Natural killer cell (primary cell): ENCODE results near the gene FASTK. TPM values are rescaled to one million over a fixed set of nuclear protein-coding genes. Genes with fewer than 3 reads are reported as not detected.
A peak's percentile ranks its signal among the peaks of the same experiment; 100 is the strongest.

Experiments used
- ATAC-seq, 3 donors: fragments of 150-1000 bp in 2 of 3; fragments of 200-7000 bp in 1 of 3; cut with Tn5 transposase; 1 replicate in 1 of 3; 2 replicates in 2 of 3; pipeline ENCODE4 v1.10.0; 2021; ENCODE audit warnings: mild to moderate bottlenecking in 2 of 3, moderate library complexity in 2 of 3
- DNase-seq, 2 donors: peaks; one replicate each; pipeline versions ENCODE4 v3.0.0 to v3.0.0-alpha.2; 2013 to 2021; ENCODE audit warnings: mixed read lengths in 1 of 2
- H3K27ac ChIP-seq: one replicate; pipeline ENCODE4 v1.5.1; 2013; ENCODE audit warnings: mild to moderate bottlenecking, low read length
- H3K27me3 ChIP-seq: one replicate; pipeline ENCODE4 v1.6.1; 2013; ENCODE audit warnings: low read length; ENCODE audit not compliant: control insufficient read depth, insufficient read depth
- H3K36me3 ChIP-seq: one replicate; pipeline ENCODE4 v1.6.1; 2013; ENCODE audit warnings: low read length; ENCODE audit not compliant: control insufficient read depth, insufficient read depth
- H3K4me1 ChIP-seq: one replicate; pipeline ENCODE4 v1.6.1; 2013; ENCODE audit warnings: low read length; ENCODE audit not compliant: control insufficient read depth, insufficient read depth
- H3K4me3 ChIP-seq: one replicate; pipeline ENCODE4 v1.5.1; 2013; ENCODE audit warnings: low read length
- H3K9me3 ChIP-seq: one replicate; pipeline ENCODE4 v1.6.1; 2013; ENCODE audit warnings: low read length; ENCODE audit not compliant: control insufficient read depth, insufficient read depth
- H3K27ac Mint-ChIP-seq, 2 donors: one replicate each; pipeline ENCODE4 v1.8.0; 2022; ENCODE audit warnings: mild to moderate bottlenecking in 2 of 2, mixed read lengths in 2 of 2, moderate library complexity in 1 of 2
- H3K27me3 Mint-ChIP-seq, 2 donors: one replicate each; pipeline ENCODE4 v1.8.0; 2022; ENCODE audit warnings: low read depth in 2 of 2, mixed read lengths in 2 of 2
- H3K36me3 Mint-ChIP-seq: one replicate; pipeline ENCODE4 v1.8.0; 2022; ENCODE audit warnings: mixed read lengths
- H3K4me1 Mint-ChIP-seq, 2 donors: one replicate each; pipeline ENCODE4 v1.8.0; 2022; ENCODE audit warnings: mixed read lengths in 2 of 2
- H3K4me3 Mint-ChIP-seq: one replicate; pipeline ENCODE4 v1.8.0; 2022; ENCODE audit warnings: mild to moderate bottlenecking, moderate library complexity, mixed read lengths
- H3K9me3 Mint-ChIP-seq, 2 donors: one replicate each; pipeline ENCODE4 v1.8.0; 2022; ENCODE audit warnings: mixed read lengths in 2 of 2
- WGBS: methylation state at CpG from one replicate; pipeline ENCODE4 v1.1.7; 2013; ENCODE audit warnings: missing lambda C conversion rate; ENCODE audit not compliant: insufficient coverage; 5-methylcytosine and 5-hydroxymethylcytosine counted together
- intact Hi-C: fragments of 100-400 bp; cut with micrococcal nuclease; formaldehyde crosslinking; loops from one replicate; pipeline ENCODE4 v1.14.2; 2022
- total RNA-seq, 4 donors: library from RNA; stranded (reverse); fragments of 120-200 nt in 1 of 4; gene quantifications; one replicate each; pipeline versions ENCODE4 v1.2.3 to v1.2.4, GENCODE V29; 2013 to 2022
- TF ChIP-seq, protein P1 (sequence below): fragments of 200-600 bp; IDR thresholded peaks from one replicate; pipeline ENCODE4 v1.8.0; 2022; ENCODE audit warnings: antibody characterized with exemption

FASTK gene
- total RNA-seq, 3 donors from 2014 or later (not counting 1 experiment from before 2014, with no cell fraction given): 72.8 to 89.4 (median 85.2) TPM

DNA sequence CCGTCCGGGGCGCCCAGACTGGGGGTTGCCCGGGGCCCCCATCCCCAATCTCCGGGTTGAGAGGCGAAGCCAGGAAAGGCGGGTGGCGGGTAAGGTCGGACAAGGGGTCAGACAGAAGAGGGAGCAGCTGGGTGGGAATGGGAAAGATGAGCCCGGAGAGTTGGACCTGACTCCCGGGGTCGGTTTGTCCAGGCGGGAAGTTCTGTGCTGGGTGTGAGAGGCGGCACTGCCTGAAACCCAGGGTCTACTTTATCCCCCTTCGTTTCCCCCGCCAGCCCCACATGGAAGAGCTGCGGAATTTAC is 20.5 kb downstream of the FASTK start:
- peak overlapping the region; percentile 42 for H3K27ac ChIP-seq
- Mint-ChIP-seq H3K36me3 (no peaks in the 10 kb centered on the region), H3K4me3 (peak overlapping the region; percentile 96), H3K27me3 (no peaks in the 10 kb centered on the region), H3K27ac (peak overlapping the region in 1 of 2 donors; percentile 93), H3K9me3 (no peaks in the 10 kb centered on the region), H3K4me1 (peaks cover 16 to 45% of the 10 kb centered on the region in 2 donors)
- peak overlapping the region; percentile 68 for H3K4me3 ChIP-seq
- H3K9me3 ChIP-seq: no peaks in the 10 kb centered on the region
- WGBS: 5% methylated on average over 17 of the region's 17 CpGs
- peaks cover 37% of the 10 kb centered on the region for H3K4me1 ChIP-seq
- DNase-seq (no peak), ATAC-seq (no peak)
- intact Hi-C loops: no loop called here
- TF ChIP-seq, protein P1, sequence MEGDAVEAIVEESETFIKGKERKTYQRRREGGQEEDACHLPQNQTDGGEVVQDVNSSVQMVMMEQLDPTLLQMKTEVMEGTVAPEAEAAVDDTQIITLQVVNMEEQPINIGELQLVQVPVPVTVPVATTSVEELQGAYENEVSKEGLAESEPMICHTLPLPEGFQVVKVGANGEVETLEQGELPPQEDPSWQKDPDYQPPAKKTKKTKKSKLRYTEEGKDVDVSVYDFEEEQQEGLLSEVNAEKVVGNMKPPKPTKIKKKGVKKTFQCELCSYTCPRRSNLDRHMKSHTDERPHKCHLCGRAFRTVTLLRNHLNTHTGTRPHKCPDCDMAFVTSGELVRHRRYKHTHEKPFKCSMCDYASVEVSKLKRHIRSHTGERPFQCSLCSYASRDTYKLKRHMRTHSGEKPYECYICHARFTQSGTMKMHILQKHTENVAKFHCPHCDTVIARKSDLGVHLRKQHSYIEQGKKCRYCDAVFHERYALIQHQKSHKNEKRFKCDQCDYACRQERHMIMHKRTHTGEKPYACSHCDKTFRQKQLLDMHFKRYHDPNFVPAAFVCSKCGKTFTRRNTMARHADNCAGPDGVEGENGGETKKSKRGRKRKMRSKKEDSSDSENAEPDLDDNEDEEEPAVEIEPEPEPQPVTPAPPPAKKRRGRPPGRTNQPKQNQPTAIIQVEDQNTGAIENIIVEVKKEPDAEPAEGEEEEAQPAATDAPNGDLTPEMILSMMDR: peak; percentile 15
- H3K27me3 ChIP-seq: no peaks in the 10 kb centered on the region
- peaks cover 8% of the 10 kb centered on the region for H3K36me3 ChIP-seq

GRCh38 chr7:151059367-151060112 is 21.1 kb downstream of the FASTK start, which contains the start of gene SLC4A2:
SLC4A2 (plus strand) TSS chr7:151059589; CDS start chr7:151061988, 2,399 bp downstream.
- peak; percentile 30 to 62 (median 41) for ATAC-seq
- intact Hi-C loops: loop anchor here (2.0 kb wide), 1 partner anchor 173 kb away; the partner anchor contains the start of gene CHPF2
- peak within 1 kb of the TSS; percentile 96 for H3K4me3 Mint-ChIP-seq
- Histone ChIP-seq H3K36me3 (peaks cover 2% of the 10 kb centered on the region), H3K4me1 (peaks cover 37% of the 10 kb centered on the region), H3K27me3 (no peaks in the 10 kb centered on the region), H3K4me3 (peak within 1 kb of the TSS; percentile 68), H3K27ac (peak within 1 kb of the TSS; percentile 90), H3K9me3 (no peaks in the 10 kb centered on the region)
- peak within 1 kb of the TSS; percentile 91 to 93 for H3K27ac Mint-ChIP-seq
- H3K4me1 Mint-ChIP-seq: peaks cover 16 to 45% of the 10 kb centered on the region in 2 donors
- peak; percentile 76 to 85 for DNase-seq
- under 1% methylated on average over 75 of the region's 75 CpGs for WGBS
- no peaks in the 10 kb centered on the region for H3K27me3 Mint-ChIP-seq
- TF ChIP-seq, protein P1: peak; percentile 50
- no peaks in the 10 kb centered on the region for H3K36me3 Mint-ChIP-seq
- H3K9me3 Mint-ChIP-seq: no peaks in the 10 kb centered on the region

- H3K4me1 ChIP-seq: peaks cover 37% of the 10 kb centered on the region
- TF ChIP-seq, protein P1: no peak
- no peaks in the 10 kb centered on the region for H3K27me3 ChIP-seq
- ATAC-seq: no peak
- H3K4me3 ChIP-seq: peak overlapping the region; percentile 68
- Mint-ChIP-seq H3K27me3 (no peaks in the 10 kb centered on the region), H3K4me3 (peak overlapping the region; percentile 96), H3K4me1 (peaks cover 16 to 45% of the 10 kb centered on the region in 2 donors), H3K27ac (peak overlapping the region; percentile 91 to 93), H3K36me3 (no peaks in the 10 kb centered on the region), H3K9me3 (no peaks in the 10 kb centered on the region)
- peak overlapping the region; percentile 90 for H3K27ac ChIP-seq
- intact Hi-C loops: loop anchor here (1.0 to 2.0 kb wide), 5 partner anchors 21 to 174 kb away; partner anchors contain the start of genes ABCB8, CHPF2 and FASTK
- DNase-seq: no peak
- H3K36me3 ChIP-seq: no peaks in the 10 kb centered on the region
- no peaks in the 10 kb centered on the region for H3K9me3 ChIP-seq
- 6% methylated on average over 14 of the region's 18 CpGs for WGBS
These were observed 21.7 kb downstream of the FASTK start for GRCh38 chr7:151058781-151059366.
